Esophagus muscularis mucosa (tissue), 4 donors: Measurements from ENCODE around the gene CERKL. TPM values are rescaled to one million over a fixed set of nuclear protein-coding genes. Genes with fewer than 3 reads are reported as not detected.

Source experiments
- DNase-seq: peaks from one replicate; pipeline ENCODE4 v3.0.0-alpha.2; 2017; ENCODE audit errors: extremely low spot score
- H3K27ac ChIP-seq, 4 donors: fragments of 200-600 bp; sonication (generic); replicated peaks in 1 of 4; 1 replicate in 3 of 4; 2 replicates in 1 of 4; pipeline ENCODE4 v1.5.1; 2016 to 2019; ENCODE audit warnings: mild to moderate bottlenecking in 1 of 4
- H3K27me3 ChIP-seq, 4 donors: fragments of 200-600 bp; sonication (generic); one replicate each; pipeline versions ENCODE4 v1.5.1 to v1.6.0; 2016 to 2019
- H3K36me3 ChIP-seq, 4 donors: fragments of 200-600 bp; sonication (generic); one replicate each; pipeline ENCODE4 v1.5.1; 2016 to 2019
- H3K4me1 ChIP-seq, 4 donors: fragments of 200-600 bp; sonication (generic); one replicate each; pipeline ENCODE4 v1.5.1; 2016 to 2019
- H3K4me3 ChIP-seq, 4 donors: fragments of 200-600 bp; sonication (generic); 1 replicate in 2 of 4; 2 replicates in 2 of 4; pipeline ENCODE4 v1.5.1; 2016 to 2019; ENCODE audit warnings: mild to moderate bottlenecking in 4 of 4, moderate library complexity in 1 of 4
- H3K9me3 ChIP-seq, 4 donors: fragments of 200-600 bp; sonication (generic); 1 replicate in 3 of 4; 2 replicates in 1 of 4; pipeline ENCODE4 v1.5.1; 2016 to 2019
- CTCF ChIP-seq, 3 experiments: fragments of 200-600 bp in 2 of 3; fragments of 450-650 bp in 1 of 3; sonication (generic) in 2 of 3; IDR thresholded peaks; one replicate each; pipeline ENCODE4 v1.5.1; 2017 to 2019; ENCODE audit warnings: antibody characterized with exemption in 3 of 3, mild to moderate bottlenecking in 2 of 3, moderate library complexity in 1 of 3
- EP300 ChIP-seq: sonication (generic); formaldehyde crosslinking; IDR thresholded peaks from one replicate; pipeline ENCODE4 v1.6.1; 2017; ENCODE audit warnings: antibody characterized with exemption
- POLR2A ChIP-seq: fragments of 450-650 bp; IDR thresholded peaks from one replicate; pipeline ENCODE4 v1.6.1; 2017; ENCODE audit warnings: antibody characterized with exemption, moderate library complexity, mild to moderate bottlenecking, low read depth
- POLR2AphosphoS5 ChIP-seq, 2 donors: sonication (generic); formaldehyde crosslinking; IDR thresholded peaks; one replicate each; pipeline ENCODE4 v1.6.1; 2017; ENCODE audit warnings: antibody characterized with exemption in 2 of 2
- WGBS: methylation state at CpG from one replicate; pipeline ENCODE4 v1.1.5; 2018; 5-methylcytosine and 5-hydroxymethylcytosine counted together
- intact Hi-C: fragments of 100-400 bp; cut with DNase I; formaldehyde crosslinking; loops from one replicate; pipeline ENCODE4 v1.15.1; 2023
- total RNA-seq, 4 donors: library from RNA; depleted of rRNA; stranded (reverse); fragments of >200 nt; gene quantifications; one replicate each; pipeline versions ENCODE4 v1.1.0 to v1.2.1, GENCODE V29; 2016

Gene CERKL
- total RNA-seq, 4 donors from 2014 or later, result 0.17 to 0.19 TPM; not detected in 2

GRCh38 chr2:181623159-181623558 lies 33.7 kb downstream of the CERKL start:
- H3K4me3 ChIP-seq, result no peak overlapping the region
- H3K27me3 ChIP-seq, result no peaks in the 10 kb centered on the region
- DNase-seq, result no peak
- no peaks in the 10 kb centered on the region for H3K9me3 ChIP-seq
- TF ChIP-seq POLR2AphosphoS5 (IDR thresholded peaks at IDR 0.05) (no peak), EP300 (no peak), POLR2A (no peak), CTCF (IDR thresholded peaks at IDR 0.05) (no peak)
- H3K4me1 ChIP-seq, result peaks cover 0 to 11% (median 3%) of the 10 kb centered on the region in 4 donors
- intact Hi-C loops, result no loop called here
- H3K36me3 ChIP-seq, result no peaks in the 10 kb centered on the region
- H3K27ac ChIP-seq, result no peak overlapping the region

- WGBS, result 88% methylated on average over 3 of the region's 3 CpGs
- TF ChIP-seq CTCF (IDR thresholded peaks at IDR 0.05), result no peak
- H3K9me3 ChIP-seq, result no peaks in the 10 kb centered on the region
- H3K4me1 ChIP-seq, result peaks cover 0 to 11% (median 3%) of the 10 kb centered on the region in 4 donors
- no peak for DNase-seq
- no peak overlapping the region for H3K4me3 ChIP-seq
- no peaks in the 10 kb centered on the region for H3K27me3 ChIP-seq
- H3K27ac ChIP-seq, result no peak overlapping the region
- no peaks in the 10 kb centered on the region for H3K36me3 ChIP-seq
- intact Hi-C loops, result no loop called here
Observed at GRCh38 chr2:181621779-181622490, 35.0 kb downstream of the CERKL start.

GRCh38 chr2:181619516-181619915 lies 37.4 kb downstream of the CERKL start:
- DNase-seq, result no peak
- Histone ChIP-seq H3K36me3 (no peaks in the 10 kb centered on the region), H3K4me3 (no peak overlapping the region), H3K4me1 (peaks cover 0 to 15% (median 3%) of the 10 kb centered on the region in 4 donors), H3K9me3 (no peaks in the 10 kb centered on the region), H3K27ac (no peak overlapping the region), H3K27me3 (no peaks in the 10 kb centered on the region)
- TF ChIP-seq POLR2A (no peak), EP300 (no peak), CTCF (IDR thresholded peaks at IDR 0.05) (no peak), POLR2AphosphoS5 (IDR thresholded peaks at IDR 0.05) (no peak)
- 74% methylated on average over 2 of the region's 2 CpGs for WGBS
- intact Hi-C loops, result no loop called here

GRCh38 chr2:181616715-181617114 lies 40.2 kb downstream of the CERKL start:
- no peak overlapping the region for H3K4me3 ChIP-seq
- H3K36me3 ChIP-seq, result no peaks in the 10 kb centered on the region
- TF ChIP-seq CTCF (IDR thresholded peaks at IDR 0.05) (no peak), EP300 (no peak), POLR2A (no peak), POLR2AphosphoS5 (IDR thresholded peaks at IDR 0.05) (no peak)
- intact Hi-C loops, result no loop called here
- H3K27ac ChIP-seq, result no peak overlapping the region
- no peaks in the 10 kb centered on the region for H3K9me3 ChIP-seq
- H3K4me1 ChIP-seq, result peaks cover 0 to 15% (median 3%) of the 10 kb centered on the region in 4 donors
- WGBS, result 44% methylated on average over 1 of the region's 1 CpG
- no peak for DNase-seq
- H3K27me3 ChIP-seq, result no peaks in the 10 kb centered on the region
